Cerebellar cortex (tissue), 1 donor: ENCODE data around the gene DCHS2.

Source experiments
- DNase-seq: peaks from one replicate; pipeline ENCODE4 v3.0.0-alpha.2; 2015; ENCODE audit warnings: low spot score

The DCHS2 gene

DNA sequence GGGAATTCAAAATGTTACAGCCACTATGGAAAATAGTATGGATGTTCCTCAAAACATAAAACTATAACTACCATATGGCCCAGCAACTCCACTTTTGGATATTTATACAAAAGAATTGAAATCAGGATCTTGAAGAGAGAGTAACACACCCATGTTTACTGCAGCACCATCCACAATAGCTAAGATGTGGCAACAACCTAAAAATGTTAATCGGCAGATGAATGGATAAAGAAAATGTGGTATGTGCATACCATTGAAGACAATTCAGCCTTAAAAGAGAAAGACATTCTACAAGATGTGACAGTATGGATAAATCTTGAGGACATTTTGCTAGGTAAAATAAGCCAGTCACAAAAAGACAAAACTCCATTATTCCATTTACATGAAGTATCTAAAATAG lies 171.9 kb downstream of the DCHS2 start:
- DNase-seq, result no peak

DNA sequence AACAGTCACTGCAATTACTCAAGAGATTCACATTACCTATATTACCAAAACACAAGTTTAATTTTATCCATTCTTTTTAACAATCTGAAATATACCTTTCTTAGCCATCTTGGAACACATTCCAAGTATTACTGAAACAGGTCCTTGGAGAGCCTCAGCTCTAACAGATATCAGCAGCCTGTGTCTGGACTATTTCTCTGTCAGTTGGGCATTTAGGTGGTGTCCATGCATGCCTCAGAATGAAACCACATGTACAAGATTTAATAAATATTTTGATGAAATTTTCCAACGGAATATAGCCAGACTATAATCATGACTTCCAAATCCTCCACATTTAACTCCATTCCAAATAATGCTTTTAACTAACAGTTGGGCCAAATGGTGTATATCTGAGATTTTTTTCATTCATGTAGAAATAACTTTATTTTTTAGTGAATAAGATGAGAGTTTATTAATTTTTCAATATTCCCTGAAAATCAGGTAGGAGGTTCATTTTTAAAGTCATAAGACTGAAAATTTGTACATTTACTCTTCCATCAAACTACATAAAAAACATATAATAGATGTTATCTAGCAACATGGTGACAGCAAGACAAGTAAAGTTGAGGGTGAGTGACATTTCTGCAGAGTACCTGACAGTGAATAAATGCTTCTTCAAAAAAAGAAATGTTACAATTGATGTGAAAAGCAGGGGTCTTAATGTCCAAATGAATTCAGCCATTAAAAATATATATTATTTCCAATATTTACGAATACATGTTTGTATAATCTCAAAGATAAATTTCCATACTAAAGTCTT lies 174.2 kb downstream of the DCHS2 start:
- no peak for DNase-seq

DNA sequence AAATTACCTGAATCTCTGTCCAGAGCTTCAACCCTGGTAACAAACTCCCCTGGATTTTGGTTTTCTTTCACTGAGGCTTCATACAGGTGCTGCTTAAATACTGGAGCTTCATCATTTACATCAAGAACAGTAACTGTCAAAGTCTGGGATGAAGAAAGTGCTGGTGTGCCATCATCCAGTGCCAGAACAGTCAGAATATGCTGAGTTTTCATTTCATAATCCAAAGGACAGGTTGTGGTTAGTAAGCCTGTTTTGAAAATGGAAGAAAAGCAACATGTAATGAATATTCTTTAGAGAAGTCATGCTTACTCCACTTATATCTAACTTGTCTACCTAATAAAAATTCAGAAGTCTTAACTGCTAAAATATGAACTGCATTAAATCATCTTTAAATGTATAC lies 175.9 kb downstream of the DCHS2 start:
- DNase-seq, result no peak

DNA sequence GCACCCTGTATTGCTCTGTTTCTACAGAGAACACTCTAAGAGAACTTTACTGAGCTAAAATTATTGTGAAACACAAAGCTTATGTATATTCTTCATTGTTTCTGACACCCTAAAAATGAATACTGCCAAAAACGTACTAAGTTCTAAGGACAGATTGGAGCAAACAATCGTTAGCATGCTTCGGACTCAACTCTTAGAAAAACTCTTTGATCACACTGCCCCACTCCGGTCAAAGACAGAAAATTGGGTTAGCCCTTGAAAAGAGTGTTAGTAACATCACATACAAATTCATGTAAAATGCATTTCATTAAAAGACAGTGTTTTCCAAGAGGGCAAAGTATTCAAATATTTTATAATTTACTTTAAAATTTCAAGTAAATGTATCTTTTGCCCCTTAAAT lies 177.4 kb downstream of the DCHS2 start:
- peak; percentile 18 for DNase-seq

DNA sequence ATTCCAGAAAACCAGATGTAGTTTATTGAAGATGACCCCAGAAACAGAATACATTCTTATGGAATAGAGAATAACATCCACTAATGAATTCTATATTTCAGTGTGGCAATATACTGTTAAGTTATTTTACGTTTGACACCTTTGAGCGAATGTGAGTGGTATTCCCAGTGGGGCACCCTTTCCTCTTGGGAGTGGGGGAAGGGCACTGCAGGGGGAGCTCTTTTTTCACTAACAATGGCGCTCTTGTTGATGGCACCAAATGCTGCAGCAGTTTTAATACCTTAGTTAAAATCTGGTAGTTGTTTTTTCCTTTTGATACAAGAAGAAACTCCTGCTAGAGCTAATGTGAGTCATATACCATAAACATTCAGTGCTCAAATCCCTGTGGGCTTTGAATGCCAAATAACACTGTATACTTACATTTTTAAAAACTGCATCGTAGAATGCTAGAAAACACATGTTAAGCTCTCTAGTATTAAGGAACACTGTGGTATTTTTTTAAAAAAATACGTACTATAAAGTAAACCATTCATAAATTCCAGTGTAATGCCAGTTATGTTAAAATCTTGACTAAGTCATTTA lies 178.5 kb downstream of the DCHS2 start:
- no peak for DNase-seq

DNA sequence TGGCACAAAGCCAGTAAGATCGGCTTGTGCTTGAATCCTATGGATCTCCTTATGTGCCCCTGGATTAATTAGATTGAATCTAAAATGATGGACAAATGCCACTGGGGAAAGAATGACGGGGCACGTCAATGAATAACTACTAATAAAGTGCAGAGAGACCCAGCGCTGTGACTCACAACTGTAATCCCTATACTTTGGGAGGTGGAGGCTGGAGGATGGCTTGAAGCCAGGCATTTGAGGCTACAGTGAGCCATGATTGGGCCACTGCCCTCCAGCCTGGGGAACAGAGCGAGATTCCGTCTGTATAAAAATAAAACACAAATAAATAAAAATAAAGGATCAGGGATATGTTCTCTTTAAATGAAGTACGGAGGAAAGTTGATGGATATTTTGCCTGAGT lies 179.4 kb downstream of the DCHS2 start:
- no peak for DNase-seq

DNA sequence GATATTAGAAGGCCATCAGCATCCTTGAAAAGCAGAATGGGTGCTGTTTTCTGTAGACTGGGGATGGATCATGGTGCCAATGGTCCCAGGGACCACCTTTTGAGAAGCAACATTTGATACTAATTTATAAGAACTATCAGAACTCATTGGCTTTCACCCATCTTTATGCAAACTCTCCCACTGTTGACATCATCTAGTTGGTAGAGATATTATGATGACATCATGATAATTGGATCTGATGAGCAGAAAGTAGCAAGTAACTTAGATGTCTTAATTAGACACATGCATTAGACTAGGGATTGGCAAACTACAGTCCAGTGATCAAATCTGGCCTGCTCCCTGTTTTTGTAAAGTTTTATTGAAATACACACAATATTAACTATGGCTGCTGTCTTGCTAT lies 181.0 kb downstream of the DCHS2 start:
- no peak for DNase-seq

DNA sequence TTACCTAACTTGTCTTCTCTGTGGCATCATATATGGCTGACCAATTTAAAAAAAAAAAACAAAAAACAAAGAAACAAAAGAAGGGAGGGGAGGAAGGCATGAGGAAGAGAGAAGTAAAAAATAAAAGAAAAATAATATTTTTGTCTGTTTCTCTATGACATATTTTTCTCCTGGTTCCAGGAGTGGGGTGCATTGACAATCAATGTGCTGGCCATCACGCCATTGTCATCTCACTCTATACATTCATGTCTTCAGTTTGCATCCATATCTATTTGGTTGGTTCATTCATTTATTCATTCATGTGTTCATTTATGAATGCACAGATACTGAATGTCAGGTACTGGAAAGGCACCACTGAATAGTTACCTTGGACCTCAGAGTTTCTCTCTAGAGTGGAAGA lies 183.4 kb downstream of the DCHS2 start:
- no peak for DNase-seq

DNA sequence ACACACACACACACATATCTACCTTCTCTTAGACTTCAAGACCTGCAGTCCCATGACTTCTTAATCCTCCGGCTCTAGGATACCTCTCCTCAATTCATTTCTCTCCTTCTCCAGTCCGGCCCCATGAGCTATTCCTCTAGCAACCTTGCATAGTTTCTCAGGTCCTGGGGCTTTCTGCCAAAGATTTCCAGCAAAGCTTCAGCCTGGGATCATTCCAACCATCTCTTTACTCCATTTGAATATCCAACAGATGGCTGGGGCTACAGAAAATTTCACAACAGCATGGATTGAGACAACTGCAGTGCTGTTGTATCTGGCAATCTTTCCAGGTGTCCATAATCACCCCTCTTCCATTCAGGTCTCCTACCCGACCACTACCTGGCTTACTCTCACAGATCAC lies 184.1 kb downstream of the DCHS2 start:
- no peak for DNase-seq

DNA sequence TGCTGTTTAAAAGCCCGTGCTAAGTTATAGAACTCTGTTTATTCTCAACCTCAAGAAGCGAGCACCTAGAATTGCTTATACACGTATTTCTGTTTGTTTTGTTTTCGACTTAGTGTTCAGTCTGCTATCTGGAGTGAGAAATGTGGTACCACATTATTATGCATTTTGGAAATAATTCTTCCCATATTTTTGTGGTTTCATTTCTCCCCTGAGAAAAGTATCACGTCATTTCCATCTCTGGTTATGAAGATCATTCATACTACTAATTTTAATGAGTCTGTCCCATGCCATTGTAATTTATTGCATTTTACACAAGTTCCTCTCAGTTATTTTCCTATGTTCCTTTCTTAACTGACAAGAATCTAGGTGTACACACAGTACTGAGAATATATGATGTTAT lies 186.0 kb downstream of the DCHS2 start:
- no peak for DNase-seq

DNA sequence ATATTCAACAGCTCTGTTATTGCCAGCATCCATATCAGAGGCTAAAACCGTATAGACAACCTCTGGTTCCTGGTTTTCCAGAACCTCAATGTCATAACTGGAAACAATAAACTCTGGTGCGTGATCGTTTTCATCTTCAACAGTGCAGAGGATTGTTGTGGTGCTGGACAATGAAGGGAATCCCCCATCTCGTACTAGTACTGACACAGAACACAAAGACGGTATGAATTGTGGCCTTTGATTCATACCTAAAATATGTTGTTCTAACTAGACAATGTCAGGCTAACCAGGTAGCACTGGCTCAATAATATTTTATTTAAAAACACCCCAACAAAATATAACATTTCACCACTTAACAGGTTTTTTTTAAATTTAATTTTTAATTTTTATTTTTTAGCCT lies 186.9 kb downstream of the DCHS2 start:
- DNase-seq, result no peak

DNA sequence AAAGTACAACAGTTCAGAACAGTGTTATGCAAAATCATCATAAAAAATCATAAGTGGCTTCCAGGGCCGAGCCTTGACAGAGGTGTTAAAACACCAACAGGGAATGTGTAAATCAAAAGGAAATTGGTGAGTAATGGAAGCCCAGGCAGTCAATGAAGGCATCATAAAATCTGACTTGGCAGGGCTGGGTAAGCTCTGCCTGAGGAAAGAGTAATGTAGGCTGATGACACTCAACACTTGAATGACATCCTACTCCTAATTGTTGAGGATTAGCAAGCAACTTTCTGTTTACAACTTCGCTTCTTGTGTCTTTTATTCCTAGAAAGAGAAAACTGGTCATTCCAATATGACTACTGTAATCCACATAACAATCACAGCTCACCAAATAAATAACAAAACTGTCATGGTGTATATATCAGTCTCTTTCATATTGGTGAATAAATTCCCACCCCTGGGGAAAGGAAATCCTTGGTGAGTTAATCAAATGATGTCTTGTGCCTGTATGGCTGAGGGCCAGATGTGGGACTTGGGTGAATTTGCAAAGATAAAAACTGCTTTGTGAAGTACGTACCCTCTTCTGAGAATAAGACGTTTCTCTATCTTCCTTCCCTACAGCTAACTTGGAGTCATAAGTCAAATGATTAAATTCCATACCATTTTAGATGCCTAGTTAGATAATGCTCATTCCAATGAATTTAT lies 196.8 kb downstream of the DCHS2 start:
- DNase-seq, result no peak

DNA sequence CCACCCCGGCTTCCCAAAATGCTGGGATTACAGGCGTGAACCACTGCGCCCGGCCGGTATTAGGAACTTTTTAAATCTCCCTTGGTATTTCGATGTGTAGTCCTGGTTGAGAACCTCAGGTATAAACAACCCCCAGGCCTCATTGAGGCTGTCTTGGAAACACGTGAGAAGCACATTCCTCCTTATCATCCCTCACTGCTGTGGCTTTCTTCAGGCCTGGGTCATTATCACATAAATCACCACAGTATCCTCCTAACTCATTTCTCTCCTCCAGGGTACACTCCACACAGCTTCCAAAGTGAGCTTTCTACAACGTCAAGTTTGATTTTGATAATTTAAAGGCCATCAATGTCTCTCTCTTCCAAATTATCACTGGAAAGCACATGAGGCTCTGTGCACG lies 198.2 kb downstream of the DCHS2 start:
- DNase-seq, result no peak

DNA sequence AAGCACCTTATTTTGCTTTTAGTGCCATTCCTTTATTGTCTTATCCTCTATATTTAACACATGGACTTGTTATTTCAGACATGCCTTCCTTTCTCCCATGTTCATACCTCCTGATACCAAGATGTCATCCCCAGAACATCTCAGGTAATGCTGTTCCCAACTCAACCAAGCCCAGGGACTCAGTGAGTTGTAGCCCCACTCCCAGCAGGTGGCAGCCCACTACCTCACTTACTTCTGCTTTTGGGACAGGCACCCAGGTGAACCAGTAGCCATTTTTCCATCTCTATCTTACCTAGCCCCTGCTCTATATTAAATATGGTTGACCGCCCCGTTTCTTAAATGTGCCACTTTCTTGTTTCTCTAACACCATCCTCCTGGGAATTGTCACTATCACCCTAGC lies 199.0 kb downstream of the DCHS2 start:
- DNase-seq, result no peak

DNA sequence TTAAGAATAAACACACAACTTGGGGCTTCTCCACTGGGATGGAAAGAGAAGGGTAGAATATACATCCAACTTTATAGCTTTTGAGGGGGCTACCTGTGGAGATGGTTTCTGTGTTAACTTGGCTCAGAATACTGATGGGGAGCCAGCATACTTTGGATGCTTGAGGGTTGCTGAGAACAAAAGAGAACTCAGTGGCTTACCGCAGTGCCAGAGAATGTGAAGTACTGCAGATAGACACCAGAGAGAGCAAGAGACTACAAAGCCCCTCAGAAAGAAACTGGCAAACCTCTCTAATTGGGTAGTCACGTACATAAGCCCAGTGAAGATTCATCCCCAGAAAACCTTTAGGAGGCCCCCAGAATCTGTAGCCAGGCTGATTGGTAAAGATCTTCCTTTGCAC lies 214.4 kb downstream of the DCHS2 start:
- DNase-seq, result no peak

DNA sequence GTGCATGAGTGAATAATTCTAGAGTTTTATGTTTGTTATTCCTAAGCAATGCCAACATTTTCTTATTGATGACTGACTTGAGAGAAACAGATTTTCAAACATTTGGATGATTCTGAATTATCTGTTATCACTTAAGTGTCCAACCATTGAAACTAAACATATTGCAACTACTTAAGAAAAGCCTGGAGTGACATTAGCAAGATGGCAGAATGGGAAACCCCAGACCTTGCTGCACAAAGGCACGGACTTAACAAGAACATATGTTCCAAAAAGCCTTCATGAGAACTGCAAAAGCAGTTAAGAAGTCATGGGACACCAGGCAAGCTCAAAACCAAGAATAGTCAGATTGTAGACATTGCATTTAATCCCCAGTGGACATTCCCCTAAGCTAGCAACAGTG lies 215.1 kb downstream of the DCHS2 start:
- DNase-seq, result no peak

DNA sequence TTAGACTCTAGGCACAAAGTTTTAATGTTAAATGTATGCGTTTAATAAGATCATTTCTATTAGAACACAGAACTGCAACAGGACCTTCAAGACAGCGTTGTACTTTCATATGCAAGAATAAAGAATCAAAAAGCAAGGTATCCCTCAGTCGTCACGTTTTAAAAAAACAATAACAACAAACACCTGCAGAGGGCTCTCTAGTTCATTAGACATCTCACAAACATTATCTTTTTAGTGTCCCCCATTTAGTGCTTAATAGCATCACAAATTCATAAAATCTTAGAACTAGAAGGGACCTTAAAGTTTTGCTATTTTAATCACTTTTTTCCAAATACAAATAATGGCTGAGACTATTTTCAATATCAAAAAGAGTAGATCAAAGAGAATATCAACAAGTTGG lies 236.6 kb downstream of the DCHS2 start:
- DNase-seq, result no peak

DNA sequence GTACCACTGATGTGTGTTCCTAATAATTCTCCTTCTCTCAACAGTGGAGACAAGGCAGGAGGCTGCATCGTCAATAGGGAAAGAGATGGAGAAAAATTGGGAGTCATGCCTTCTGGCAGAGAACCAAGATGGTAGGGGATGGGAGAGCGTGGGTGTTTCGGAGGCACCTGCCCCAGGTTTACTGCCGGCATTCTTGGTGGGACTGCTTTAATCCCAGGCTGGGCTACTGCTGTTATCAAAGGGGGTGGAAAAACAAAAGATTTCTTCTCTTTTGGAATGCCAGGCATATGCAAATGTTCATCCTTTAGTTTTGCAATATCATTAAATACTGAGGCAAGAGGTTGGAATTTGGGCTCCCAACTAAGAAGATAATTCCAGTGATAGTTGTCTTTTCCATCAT lies 257.0 kb downstream of the DCHS2 start:
- no peak for DNase-seq

DNA sequence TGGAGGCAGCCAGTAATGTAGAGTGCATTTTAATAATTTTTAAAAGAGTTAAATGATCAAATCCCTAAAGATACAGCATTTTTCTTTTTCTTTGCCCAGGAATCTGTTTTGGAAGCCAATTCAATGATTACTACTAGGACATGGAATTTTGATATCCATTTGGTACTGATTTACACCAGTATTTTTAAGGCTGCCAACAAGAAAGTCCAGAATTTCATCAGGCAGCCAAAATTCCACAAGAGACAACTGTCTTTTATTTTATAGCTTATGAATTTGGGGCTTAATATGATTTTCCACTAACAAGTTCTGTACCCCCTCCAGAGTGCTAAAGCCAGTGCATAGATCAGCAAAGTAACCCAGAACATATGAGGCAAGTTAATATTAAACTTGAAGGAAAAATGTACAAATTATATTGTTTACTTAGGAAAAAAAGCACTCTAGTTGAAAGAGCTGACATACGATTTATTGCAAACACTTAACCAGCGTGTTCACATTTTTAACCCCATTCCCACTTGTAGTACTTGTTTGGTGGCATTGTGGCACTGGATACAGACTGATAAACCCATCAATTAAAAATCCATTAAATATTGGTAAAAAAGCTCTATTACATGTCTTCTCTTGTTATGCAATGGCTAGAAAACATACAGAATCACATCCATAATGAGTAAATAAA lies 259.7 kb downstream of the DCHS2 start:
- DNase-seq, result no peak

DNA sequence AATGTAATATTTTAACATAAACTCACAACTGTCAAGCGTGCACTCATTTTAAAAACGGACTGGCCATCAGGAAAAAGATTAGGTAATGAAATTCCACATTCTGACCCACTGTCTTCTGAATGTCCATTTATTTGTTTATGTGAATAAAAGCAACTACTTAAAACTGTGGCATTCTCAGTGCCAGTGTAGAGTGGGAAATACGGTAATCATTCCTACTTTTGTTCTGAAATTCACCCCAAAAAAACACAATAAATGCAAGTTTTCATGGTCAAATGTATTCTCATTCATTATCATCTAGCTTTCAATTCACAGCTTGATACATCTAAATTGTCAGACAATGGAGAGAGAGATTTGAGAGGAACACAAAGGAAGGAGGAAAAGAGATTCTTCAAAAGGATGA lies 260.9 kb downstream of the DCHS2 start:
- no peak for DNase-seq

DNA sequence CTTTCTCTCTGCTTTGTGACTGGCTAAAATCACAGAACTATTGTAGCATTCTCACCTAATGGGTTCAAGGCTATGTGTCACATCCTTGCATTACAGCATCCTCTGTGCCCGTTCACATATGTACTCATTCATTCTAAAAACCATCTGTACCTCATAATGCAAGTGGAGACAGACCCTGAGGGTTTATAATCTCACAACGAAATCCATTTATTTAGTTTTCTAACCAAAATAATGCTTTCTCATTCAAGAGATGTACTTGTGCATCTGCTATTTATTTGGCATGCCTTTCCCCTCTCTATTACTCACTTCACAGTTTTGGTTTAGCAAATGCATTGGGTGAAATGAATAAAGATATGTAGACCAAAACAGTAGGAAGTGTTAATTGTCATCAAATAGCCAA lies 261.5 kb downstream of the DCHS2 start:
- DNase-seq, result no peak

DNA sequence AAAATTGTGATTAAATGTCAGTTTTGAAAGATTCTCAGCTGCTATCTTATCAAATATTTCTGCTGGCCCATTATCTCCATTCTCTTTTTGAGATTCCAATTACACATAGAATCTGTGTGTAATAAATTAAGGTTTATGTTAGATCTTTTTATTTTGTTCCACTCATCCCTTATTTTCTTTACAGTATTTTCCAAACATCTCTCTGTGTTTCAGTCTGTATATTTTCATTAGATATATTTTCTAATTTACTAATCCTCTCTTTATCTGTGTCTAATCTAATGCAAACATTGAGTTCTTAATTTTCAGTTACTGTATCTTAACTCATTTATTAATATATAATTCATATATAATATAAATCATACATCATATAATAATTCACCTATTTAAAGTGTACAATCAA lies 268.7 kb downstream of the DCHS2 start:
- DNase-seq, result no peak

DNA sequence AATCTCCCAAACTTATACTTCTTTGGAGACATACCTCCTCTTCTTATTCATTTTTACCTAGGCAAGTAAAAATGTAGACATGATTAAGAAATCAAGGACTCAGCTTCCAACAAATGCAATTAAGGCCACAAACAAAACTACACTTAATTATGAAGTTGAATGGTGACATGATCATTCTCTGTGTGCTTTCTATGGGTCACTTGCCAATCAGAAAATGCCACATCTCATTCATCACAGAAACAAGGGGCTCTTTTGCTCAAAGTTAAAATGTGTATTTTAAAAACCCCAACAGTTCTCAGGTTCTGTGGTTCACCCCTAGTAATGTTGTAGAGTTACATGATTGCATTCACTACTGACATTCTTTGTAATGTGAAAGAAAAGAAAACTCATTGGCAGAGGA lies 273.5 kb downstream of the DCHS2 start:
- DNase-seq, result no peak
